Body of pancreas (tissue), 4 donors: ENCODE data around the gene ORAI2. TPM values are rescaled to one million over a fixed set of nuclear protein-coding genes. Genes with fewer than 3 reads are reported as not detected.
A peak's percentile ranks its signal among the peaks of the same experiment; 100 is the strongest.

ENCODE experiments used
- ATAC-seq: fragments of 150-250 bp; one replicate; pipeline ENCODE4 v1.9.1; 2016
- DNase-seq, 4 donors: peaks; one replicate each; pipeline ENCODE4 v3.0.0-alpha.2; 2019
- H3K27ac ChIP-seq, 4 donors: fragments of 200-600 bp; sonication (generic); 1 replicate in 3 of 4; 2 replicates in 1 of 4; pipeline versions ENCODE4 v1.5.1 to v1.6.1; 2016 to 2019; ENCODE audit warnings: mild to moderate bottlenecking in 1 of 4, mixed read lengths in 1 of 4, moderate library complexity in 1 of 4
- H3K27me3 ChIP-seq, 2 donors: fragments of 200-600 bp; sonication (generic); one replicate each; pipeline ENCODE4 v1.6.0; 2016; ENCODE audit warnings: mild to moderate bottlenecking in 1 of 2
- H3K36me3 ChIP-seq, 2 donors: fragments of 200-600 bp; sonication (generic); replicated peaks in 1 of 2; 2 replicates each; pipeline ENCODE4 v1.5.1; 2016; ENCODE audit warnings: low read depth in 2 of 2; ENCODE audit not compliant: insufficient read depth in 1 of 2
- H3K4me1 ChIP-seq: fragments of 200-600 bp; sonication (generic); one replicate; pipeline ENCODE4 v1.6.0; 2016
- H3K4me3 ChIP-seq, 2 donors: fragments of 200-600 bp; sonication (generic); 1 replicate in 1 of 2; 2 replicates in 1 of 2; pipeline ENCODE4 v1.5.1; 2016 to 2019
- H3K9me3 ChIP-seq, 3 donors: fragments of 200-600 bp; sonication (generic); 1 replicate in 2 of 3; 2 replicates in 1 of 3; pipeline ENCODE4 v1.5.1; 2016
- CTCF ChIP-seq, 7 experiments: fragments of 450-650 bp in 4 of 7; fragments of 200-600 bp in 3 of 7; sonication (generic) in 3 of 7; IDR thresholded peaks; one replicate each; pipeline ENCODE4 v1.5.1; 2016 to 2019; ENCODE audit warnings: antibody characterized with exemption in 7 of 7
- POLR2A ChIP-seq, 3 donors: fragments of 450-650 bp; IDR thresholded peaks; one replicate each; pipeline ENCODE4 v1.6.1; 2016; ENCODE audit warnings: antibody characterized with exemption in 3 of 3, mild to moderate bottlenecking in 2 of 3
- WGBS, 2 donors: methylation state at CpG; one replicate each; pipeline ENCODE4 v1.1.5; 2017; 5-methylcytosine and 5-hydroxymethylcytosine counted together
- intact Hi-C: fragments of 100-400 bp; cut with DNase I; formaldehyde crosslinking; loops from one replicate; pipeline ENCODE4 v1.15.1; 2023
- total RNA-seq, 2 donors: library from RNA; depleted of rRNA; stranded (reverse); fragments of >200 nt; gene quantifications; one replicate each; pipeline ENCODE4 v1.1.0, GENCODE V29; 2016

Gene ORAI2
- total RNA-seq, 2 donors from 2014 or later = 11.7 to 20.8 TPM

- H3K4me1 ChIP-seq = peaks cover 18% of the 10 kb centered on the region
- H3K27me3 ChIP-seq = no peaks in the 10 kb centered on the region
- no peak for ATAC-seq
- intact Hi-C loops = no loop called here
- 86 to 87% methylated on average over 6 to 24 of the region's 24 CpGs for WGBS, 2 donors
- no peak overlapping the region for H3K27ac ChIP-seq
- H3K36me3 ChIP-seq = peaks cover 0 to 4% of the 10 kb centered on the region in 2 donors
- H3K4me3 ChIP-seq = no peak overlapping the region
- H3K9me3 ChIP-seq = no peaks in the 10 kb centered on the region
- TF ChIP-seq CTCF (IDR thresholded peaks at IDR 0.05) = no peak
- TF ChIP-seq POLR2A (IDR thresholded peaks at IDR 0.05) = no peak
- DNase-seq = no peak
Measured at GRCh38 chr7:102467581-102468477, 34.5 kb downstream of the ORAI2 start.

- Histone ChIP-seq H3K4me1 (peaks cover 13% of the 10 kb centered on the region), H3K27me3 (no peaks in the 10 kb centered on the region), H3K27ac (no peak overlapping the region), H3K9me3 (no peaks in the 10 kb centered on the region), H3K4me3 (no peak overlapping the region), H3K36me3 (peaks cover 0 to 4% of the 10 kb centered on the region in 2 donors)
- DNase-seq = no peak
- ATAC-seq = no peak
- intact Hi-C loops = no loop called here
- TF ChIP-seq CTCF (IDR thresholded peaks at IDR 0.05) = no peak
- TF ChIP-seq POLR2A (IDR thresholded peaks at IDR 0.05) = no peak
- WGBS, 2 donors = 87 to 90% methylated on average over 22 to 39 of the region's 40 CpGs
Measured at GRCh38 chr7:102468478-102469350, 35.3 kb downstream of the ORAI2 start.

- TF ChIP-seq POLR2A (IDR thresholded peaks at IDR 0.05) = no peak
- 88 to 89% methylated on average over 15 to 23 of the region's 24 CpGs for WGBS, 2 donors
- no peak overlapping the region for H3K4me3 ChIP-seq
- H3K27me3 ChIP-seq = no peaks in the 10 kb centered on the region
- no peak overlapping the region for H3K27ac ChIP-seq
- no peak for DNase-seq
- H3K36me3 ChIP-seq = peaks cover 0 to 4% of the 10 kb centered on the region in 2 donors
- peaks cover 8% of the 10 kb centered on the region for H3K4me1 ChIP-seq
- no peaks in the 10 kb centered on the region for H3K9me3 ChIP-seq
- intact Hi-C loops = no loop called here
- ATAC-seq = no peak
Measured at GRCh38 chr7:102469351-102469971, 36.1 kb downstream of the ORAI2 start.

GRCh38 chr7:102469972-102470825 lies 36.8 kb downstream of the ORAI2 start:
- intact Hi-C loops = no loop called here
- H3K9me3 ChIP-seq = no peaks in the 10 kb centered on the region
- ATAC-seq = no peak

More at GRCh38 chr7:102469972-102470825, 36.8 kb downstream of the ORAI2 start:
- DNase-seq = peak in 1 of 4 donors; percentile 6
- WGBS, 2 donors = 68 to 80% methylated on average over 17 to 20 of the region's 20 CpGs
- no peaks in the 10 kb centered on the region for H3K27me3 ChIP-seq
- no peak overlapping the region for H3K27ac ChIP-seq
- TF ChIP-seq CTCF (IDR thresholded peaks at IDR 0.05) = no peak
- TF ChIP-seq POLR2A (IDR thresholded peaks at IDR 0.05) = no peak
- peaks cover 0 to 4% of the 10 kb centered on the region in 2 donors for H3K36me3 ChIP-seq
- no peak overlapping the region for H3K4me3 ChIP-seq
- H3K4me1 ChIP-seq = peaks cover 8% of the 10 kb centered on the region
